Neural progenitor cell (in vitro differentiated cells): ENCODE data around the gene PLB1.

Experiments used
- EZH2 ChIP-seq: fragments of 200-600 bp; sonication (generic); IDR thresholded peaks from 2 replicates; pipeline ENCODE4 v1.6.1; 2017; ENCODE audit warnings: antibody characterized with exemption, mild to moderate bottlenecking, moderate library complexity
- EZH2phosphoT487 ChIP-seq: fragments of 200-600 bp; sonication (generic); IDR thresholded peaks from 2 replicates; pipeline ENCODE4 v1.6.1; 2017; ENCODE audit warnings: antibody characterized with exemption
- TF ChIP-seq, protein P1 (sequence below): fragments of 200-600 bp; sonication (generic); IDR thresholded peaks from 2 replicates; pipeline ENCODE4 v1.5.1; 2017; ENCODE audit warnings: antibody characterized with exemption, mild to moderate bottlenecking

DNA sequence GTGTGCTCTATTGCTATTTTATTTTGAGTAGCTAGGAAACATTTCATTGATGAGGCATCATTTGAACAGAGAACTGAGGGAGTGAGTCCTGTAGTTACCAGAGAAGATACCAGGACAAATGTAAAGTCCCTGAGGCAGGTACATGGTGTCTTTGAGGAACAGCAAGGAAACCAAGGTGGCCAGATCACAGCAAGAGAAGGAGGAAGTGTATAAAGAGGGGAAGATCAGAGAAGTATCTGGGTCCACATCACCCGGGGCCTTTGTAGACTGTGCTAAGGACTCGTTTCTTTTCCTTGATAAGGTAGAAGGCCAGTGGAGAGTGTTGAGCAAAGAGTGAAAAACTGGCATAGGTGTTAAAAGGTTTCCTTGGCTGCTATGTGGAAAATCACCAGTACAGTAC is 34.8 kb upstream of the PLB1 start:
- TF ChIP-seq, protein P1, sequence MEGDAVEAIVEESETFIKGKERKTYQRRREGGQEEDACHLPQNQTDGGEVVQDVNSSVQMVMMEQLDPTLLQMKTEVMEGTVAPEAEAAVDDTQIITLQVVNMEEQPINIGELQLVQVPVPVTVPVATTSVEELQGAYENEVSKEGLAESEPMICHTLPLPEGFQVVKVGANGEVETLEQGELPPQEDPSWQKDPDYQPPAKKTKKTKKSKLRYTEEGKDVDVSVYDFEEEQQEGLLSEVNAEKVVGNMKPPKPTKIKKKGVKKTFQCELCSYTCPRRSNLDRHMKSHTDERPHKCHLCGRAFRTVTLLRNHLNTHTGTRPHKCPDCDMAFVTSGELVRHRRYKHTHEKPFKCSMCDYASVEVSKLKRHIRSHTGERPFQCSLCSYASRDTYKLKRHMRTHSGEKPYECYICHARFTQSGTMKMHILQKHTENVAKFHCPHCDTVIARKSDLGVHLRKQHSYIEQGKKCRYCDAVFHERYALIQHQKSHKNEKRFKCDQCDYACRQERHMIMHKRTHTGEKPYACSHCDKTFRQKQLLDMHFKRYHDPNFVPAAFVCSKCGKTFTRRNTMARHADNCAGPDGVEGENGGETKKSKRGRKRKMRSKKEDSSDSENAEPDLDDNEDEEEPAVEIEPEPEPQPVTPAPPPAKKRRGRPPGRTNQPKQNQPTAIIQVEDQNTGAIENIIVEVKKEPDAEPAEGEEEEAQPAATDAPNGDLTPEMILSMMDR = no peak
- no peak for TF ChIP-seq EZH2
- no peak for TF ChIP-seq EZH2phosphoT487
